ENCODE results near the gene GIMAP7.

- no peak for TF ChIP-seq CTCF (IDR thresholded peaks at IDR 0.05)
- TF ChIP-seq POLR2A (IDR thresholded peaks at IDR 0.05): no peak
These were observed 6.6 kb upstream of the GIMAP7 start for GRCh38 chr7:150507947-150508602.
